H1 (cell line): ENCODE results near the gene PPP1CA. TPM values are rescaled to one million over a fixed set of nuclear protein-coding genes. Genes with fewer than 3 reads are reported as not detected.

ENCODE experiments used
- CTCF ChIA-PET: fragments of 300-600 bp; sonication (Branson Sonifier 250); formaldehyde crosslinking; loops from one replicate; lab custom pipeline; 2021; ENCODE audit not compliant: partially characterized antibody; lab: Charles Lee
- POLR2A ChIA-PET: fragments of 300-600 bp; sonication (Branson Sonifier 250); formaldehyde crosslinking; loops from one replicate; lab custom pipeline; 2021; ENCODE audit warnings: inconsistent platforms; ENCODE audit not compliant: partially characterized antibody; lab: Charles Lee
- DNase-seq, 2 experiments: peaks; one replicate each; pipeline versions ENCODE4 v3.0.0 to v3.0.0-alpha.2; 2010 to 2022; ENCODE audit warnings: low spot score in 2 of 2, low read depth in 1 of 2, mixed read lengths in 1 of 2
- FAIRE-seq: peaks from 2 replicates; lab custom pipeline; 2011; peaks lifted over from hg19 to GRCh38; lab: Jason Lieb, UNC
- H2AFZ ChIP-seq: 2 replicates; pipeline ENCODE4 v1.8.1; 2012; ENCODE audit warnings: low read length, inconsistent platforms
- H2AK5ac ChIP-seq: 2 replicates; pipeline ENCODE4 v1.6.1; 2013; ENCODE audit warnings: low read depth, low read length
- H2BK120ac ChIP-seq: replicated peaks from 2 replicates; pipeline ENCODE3; 2013; ENCODE audit warnings: low read depth, low read length, inconsistent platforms
- H2BK12ac ChIP-seq: 2 replicates; pipeline ENCODE4 v1.6.1; 2013; ENCODE audit warnings: low read depth, low read length
- H2BK15ac ChIP-seq: 2 replicates; pipeline ENCODE4 v1.6.1; 2013; ENCODE audit warnings: low read length
- H2BK20ac ChIP-seq: 2 replicates; pipeline ENCODE4 v1.6.1; 2013; ENCODE audit warnings: low read length
- H2BK5ac ChIP-seq: 2 replicates; pipeline ENCODE4 v1.6.1; 2013; ENCODE audit warnings: low read depth, low read length
- H3K14ac ChIP-seq: 2 replicates; pipeline ENCODE4 v1.6.1; 2013; ENCODE audit warnings: inconsistent platforms; ENCODE audit not compliant: insufficient read length
- H3K18ac ChIP-seq: 2 replicates; pipeline ENCODE4 v1.6.1; 2013; ENCODE audit warnings: low read length; ENCODE audit errors: extremely low read depth
- H3K23ac ChIP-seq: 2 replicates; pipeline ENCODE4 v1.6.1; 2013; ENCODE audit warnings: inconsistent platforms; ENCODE audit not compliant: insufficient read length
- H3K23me2 ChIP-seq: 2 replicates; pipeline ENCODE4 v1.6.1; 2013; ENCODE audit warnings: low read depth, low read length
- H3K27ac ChIP-seq: 2 replicates; pipeline ENCODE4 v1.6.1; 2011; ENCODE audit warnings: low read depth, low read length, inconsistent platforms
- H3K27me3 ChIP-seq, 4 experiments: replicated peaks in 1 of 4; 1 replicate in 1 of 4; 2 replicates in 3 of 4; pipeline versions ENCODE4 v1.6.1 to v1.8.1; 2011 to 2013; ENCODE audit warnings: low read length in 3 of 4, mild to moderate bottlenecking in 3 of 4, inconsistent platforms in 2 of 4, mixed read lengths in 2 of 4, moderate library complexity in 1 of 4; ENCODE audit not compliant: control insufficient read depth in 3 of 4, insufficient read depth in 3 of 4; ENCODE audit errors: extremely low read depth in 1 of 4
- H3K36me3 ChIP-seq, 4 experiments: 2 replicates each; pipeline versions ENCODE4 v1.6.1 to v1.8.1; 2011 to 2013; ENCODE audit warnings: mild to moderate bottlenecking in 4 of 4, low read length in 3 of 4, moderate library complexity in 2 of 4, control low read depth in 1 of 4, inconsistent platforms in 1 of 4; ENCODE audit not compliant: insufficient read depth in 4 of 4, control insufficient read depth in 2 of 4
- H3K4ac ChIP-seq: replicated peaks from 2 replicates; pipeline ENCODE3; 2013; ENCODE audit warnings: low read length, low read depth, mixed read lengths, inconsistent platforms; ENCODE audit not compliant: insufficient read length
- H3K4me1 ChIP-seq, 4 experiments: replicated peaks in 1 of 4; 1 replicate in 1 of 4; 2 replicates in 3 of 4; pipeline versions ENCODE4 v1.6.1 to v1.8.1; 2011 to 2013; ENCODE audit warnings: low read length in 3 of 4, inconsistent platforms in 2 of 4, mixed read lengths in 1 of 4; ENCODE audit not compliant: insufficient read depth in 4 of 4, control insufficient read depth in 3 of 4
- H3K4me2 ChIP-seq, 2 experiments: 2 replicates each; pipeline versions ENCODE4 v1.6.1 to v1.8.1; 2011 to 2013; ENCODE audit warnings: low read depth in 2 of 2, low read length in 2 of 2, control low read depth in 1 of 2, inconsistent platforms in 1 of 2, mild to moderate bottlenecking in 1 of 2; ENCODE audit not compliant: insufficient read depth in 1 of 2
- H3K4me3 ChIP-seq, 4 experiments: fragments of 200-600, 300-600 bp in 1 of 4; sonication (generic), shearing (Covaris generic), sonication (Bioruptor Twin) in 1 of 4; 2 replicates each; pipeline versions ENCODE4 v1.5.1 to v1.8.1; 2011 to 2016; ENCODE audit warnings: low read length in 4 of 4, low read depth in 3 of 4, control low read depth in 2 of 4, inconsistent platforms in 2 of 4, mild to moderate bottlenecking in 2 of 4, mixed read lengths in 1 of 4, moderate library complexity in 1 of 4; ENCODE audit not compliant: insufficient read depth in 2 of 4; ENCODE audit errors: extremely low read depth in 1 of 4
- H3K56ac ChIP-seq: replicated peaks from 2 replicates; pipeline ENCODE3; 2013; ENCODE audit warnings: low read depth, mild to moderate bottlenecking, mixed read lengths, low read length, inconsistent platforms; ENCODE audit not compliant: insufficient read length
- H3K79me1 ChIP-seq: 2 replicates; pipeline ENCODE4 v1.6.1; 2013; ENCODE audit warnings: low read depth, low read length, control low read depth
- H3K79me2 ChIP-seq, 2 experiments: 2 replicates each; pipeline versions ENCODE4 v1.6.1 to v1.8.1; 2012 to 2013; ENCODE audit warnings: low read length in 2 of 2, mild to moderate bottlenecking in 2 of 2, inconsistent platforms in 1 of 2; ENCODE audit not compliant: insufficient read depth in 2 of 2, control insufficient read depth in 1 of 2
- H3K9ac ChIP-seq, 4 experiments: replicated peaks in 1 of 4; 1 replicate in 1 of 4; 2 replicates in 3 of 4; pipeline versions ENCODE4 v1.6.1 to v1.8.1; 2011 to 2013; ENCODE audit warnings: low read depth in 3 of 4, low read length in 3 of 4, control low read depth in 2 of 4, mild to moderate bottlenecking in 2 of 4, moderate library complexity in 2 of 4, inconsistent platforms in 1 of 4; ENCODE audit errors: extremely low read depth in 1 of 4
- H3K9me3 ChIP-seq, 2 experiments: 2 replicates each; pipeline versions ENCODE4 v1.6.1 to v1.8.1; 2012 to 2013; ENCODE audit warnings: mild to moderate bottlenecking in 2 of 2, moderate library complexity in 2 of 2, control low read depth in 1 of 2, inconsistent platforms in 1 of 2, low read depth in 1 of 2, low read length in 1 of 2, mixed read lengths in 1 of 2; ENCODE audit not compliant: insufficient read depth in 2 of 2
- H4K20me1 ChIP-seq, 2 experiments: replicated peaks in 1 of 2; 2 replicates each; pipeline versions ENCODE3 to v1.8.1; 2011 to 2013; ENCODE audit warnings: inconsistent platforms in 2 of 2, low read length in 2 of 2, mild to moderate bottlenecking in 1 of 2; ENCODE audit not compliant: insufficient read depth in 2 of 2, control insufficient read depth in 1 of 2
- H4K5ac ChIP-seq: 2 replicates; pipeline ENCODE4 v1.6.1; 2013; ENCODE audit warnings: low read length, low read depth, mixed read lengths, inconsistent platforms; ENCODE audit not compliant: insufficient read length
- H4K8ac ChIP-seq: 2 replicates; pipeline ENCODE4 v1.8.0; 2013; ENCODE audit warnings: mild to moderate bottlenecking, moderate library complexity, low read length, inconsistent platforms; ENCODE audit not compliant: insufficient read depth; ENCODE audit errors: extremely low read depth
- H4K91ac ChIP-seq: replicated peaks from 2 replicates; pipeline ENCODE3; 2013; ENCODE audit warnings: low read length, mixed read lengths, inconsistent platforms; ENCODE audit not compliant: insufficient read length
- KDM4A ChIP-seq: IDR thresholded peaks from one replicate; pipeline ENCODE4 v1.7.1; 2012; ENCODE audit warnings: low read depth, mild to moderate bottlenecking, moderate library complexity, low read length, inconsistent platforms; ENCODE audit not compliant: severe bottlenecking
- PHF8 ChIP-seq: fragments of 200-600 bp; sonication (generic); conservative IDR thresholded peaks from 2 replicates; pipeline ENCODE4 v1.7.1; 2012; ENCODE audit warnings: low read depth, mild to moderate bottlenecking, inconsistent platforms, low read length, moderate library complexity
- RBBP5 ChIP-seq: IDR thresholded peaks from 2 replicates; pipeline ENCODE4 v1.7.1; 2012; ENCODE audit warnings: low read depth, mild to moderate bottlenecking, inconsistent platforms, low read length, moderate library complexity, borderline replicate concordance
- RNF2 ChIP-seq: fragments of 200-900, 300-1000 bp; sonication (generic); IDR thresholded peaks from 2 replicates; pipeline ENCODE4 v1.7.1; 2016; ENCODE audit warnings: borderline replicate concordance, low read depth, mild to moderate bottlenecking, antibody characterized with exemption, low read length; ENCODE audit not compliant: poor library complexity, severe bottlenecking; ENCODE audit errors: missing control alignments
- SP4 ChIP-seq: IDR thresholded peaks from 2 replicates; pipeline ENCODE4 v1.6.1; 2012; ENCODE audit warnings: low read length, inconsistent platforms
- SUZ12 ChIP-seq: fragments of 200-600 bp; sonication (generic); IDR thresholded peaks from 2 replicates; pipeline ENCODE4 v1.6.1; 2012; ENCODE audit warnings: mild to moderate bottlenecking, inconsistent platforms, low read length, moderate library complexity, mixed read lengths
- TAF7 ChIP-seq: optimal IDR thresholded peaks from 2 replicates; pipeline ENCODE3; 2011; ENCODE audit warnings: low read depth, mild to moderate bottlenecking, inconsistent platforms, low read length, moderate library complexity, borderline replicate concordance
- ZNF274 ChIP-seq: IDR thresholded peaks from 2 replicates; pipeline ENCODE4 v1.7.0; 2012; ENCODE audit warnings: low read length, borderline replicate concordance; ENCODE audit errors: extremely low read depth
- WGBS, 2 experiments: shearing (Covaris generic) in 1 of 2; methylation state at CpG; one replicate each; pipeline versions ENCODE4 v1.1.6 to v1.1.7; 2013 to 2015; ENCODE audit warnings: low lambda C conversion rate in 2 of 2, mixed read lengths in 2 of 2, inconsistent platforms in 1 of 2, low coverage in 1 of 2, missing lambda C conversion rate in 1 of 2; ENCODE audit not compliant: insufficient replicate concordance in 2 of 2, insufficient coverage in 1 of 2, insufficient read length in 1 of 2; ENCODE audit errors: extremely low coverage in 1 of 2, missing lambda C conversion rate in 1 of 2; 5-methylcytosine and 5-hydroxymethylcytosine counted together
- polyA plus RNA-seq, 7 experiments: library from polyadenylated mRNA; depleted of rRNA in 3 of 7; stranded (reverse) in 5 of 7; unstranded in 2 of 7; fragments of >200 nt in 5 of 7; fragments of 200-250 nt in 2 of 7; gene quantifications; 1 replicate in 5 of 7; 2 replicates in 1 of 7; 4 replicates in 1 of 7; pipeline versions ENCODE4 v1.2.1 to v1.2.3, GENCODE V29; 2011 to 2013; ENCODE audit warnings: missing spikeins in 2 of 7, mixed read lengths in 2 of 7
- total RNA-seq: library from RNA; stranded (reverse); fragmentation: NEBNext Ultra II Directional; extraction: Animal tissue kit (Norgen Biotek cat#: 25700); gene quantifications from 2 replicates; pipeline ENCODE4 v1.2.1, GENCODE V29; 2021
- TF ChIP-seq, protein P1 (sequence below): IDR thresholded peaks from 2 replicates; pipeline ENCODE4 v1.6.1; 2012; ENCODE audit warnings: inconsistent platforms

The PPP1CA gene
- total and polyA plus RNA-seq, 2 of the 8 experiments (the other 6 are each of a cell fraction or from before 2014, with no cell fraction given): 198 to 359 TPM

DNA sequence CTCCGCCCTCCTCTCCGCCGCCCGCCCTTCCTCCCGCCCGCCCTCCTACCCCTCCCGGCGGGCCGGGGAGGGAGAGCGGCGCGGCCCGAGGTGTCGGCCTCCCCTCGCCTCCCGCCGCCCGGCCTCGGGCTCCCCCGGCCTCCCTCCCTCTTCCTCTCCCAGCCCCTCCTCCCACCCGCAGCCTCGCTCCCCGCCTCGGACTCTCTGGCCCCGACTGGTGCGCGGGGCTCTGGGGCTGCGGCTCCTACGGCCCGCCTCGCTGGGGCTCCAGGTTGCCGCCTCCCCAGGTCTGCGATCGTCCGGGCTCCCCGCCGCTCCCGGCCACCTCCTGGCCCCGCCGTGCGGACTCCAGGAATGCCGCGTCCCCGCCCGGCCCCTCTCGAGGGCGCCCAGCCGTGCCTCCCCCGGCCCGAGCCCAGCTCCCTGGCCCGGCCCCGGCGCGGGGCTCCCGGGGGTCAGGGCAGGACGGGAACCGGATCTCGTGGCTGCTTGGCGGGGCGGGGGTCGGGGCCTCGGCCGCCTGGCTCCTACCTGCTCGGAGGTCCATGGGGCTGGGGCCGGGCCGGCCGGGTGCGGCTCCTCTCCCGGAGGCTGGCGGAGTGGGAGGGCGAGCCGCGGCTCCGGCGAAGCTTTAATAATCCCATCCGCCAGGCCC lies 28.5 kb downstream of the PPP1CA start, which contains the start of gene CLCF1:
Gene CLCF1, minus strand, starts transcription at position 606 of the 655 bp plus-strand sequence. Its CDS starts 59 bp downstream, at position 547.
- Histone ChIP-seq H2BK120ac (no peak within 1 kb of the TSS), H4K8ac (no peak within 1 kb of the TSS; the same call in 1 of the 2 replicates), H2AK5ac (no peak within 1 kb of the TSS), H3K4me1 (peaks cover 0 to 41% (median 37%) of the 10 kb centered on the region in 4 experiments; a peak in 6 of 7 replicates), H4K91ac (no peak within 1 kb of the TSS), H2BK5ac (peak within 1 kb of the TSS; percentile 71; the same call in 1 of the 2 replicates), H2AFZ (no peak within 1 kb of the TSS), H3K4me2 (peak within 1 kb of the TSS; percentile 87 to 96), H2BK12ac (peak within 1 kb of the TSS; percentile 50; the same call in 1 of the 2 replicates), H2BK15ac (0 out of 2 replicates have a peak within 1 kb of the TSS, but pooled peaks have one; percentile 61), H3K36me3 (no peaks in the 10 kb centered on the region), H3K4me3 (peak within 1 kb of the TSS; percentile 46 to 77 (median 54)), H3K23me2 (peaks cover 25% of the 10 kb centered on the region; the same call in 1 of the 2 replicates), H3K9ac (peak within 1 kb of the TSS in 1 of 4 experiments; percentile 53; a peak in 1 of 7 replicates), H3K27me3 (peaks cover 7 to 71% (median 58%) of the 10 kb centered on the region in 4 experiments), H4K5ac (no peak within 1 kb of the TSS), H3K9me3 (no peaks in the 10 kb centered on the region), H4K20me1 (peaks cover 0 to 5% of the 10 kb centered on the region in 2 experiments), H3K23ac (no peak within 1 kb of the TSS), H3K56ac (no peak within 1 kb of the TSS), H3K14ac (no peak within 1 kb of the TSS), H3K4ac (peak within 1 kb of the TSS; percentile 4), H3K18ac (peak within 1 kb of the TSS; percentile 87), H2BK20ac (no peak within 1 kb of the TSS), H3K79me1 (no peaks in the 10 kb centered on the region), H3K79me2 (no peaks in the 10 kb centered on the region), H3K27ac (no peak within 1 kb of the TSS)
- WGBS, 2 experiments: 2% methylated on average over 26 of the region's 76 CpGs; no CpG with 5 or more reads in 1 of the 2 experiments
- CTCF ChIA-PET: interaction anchor here (1.4 to 34.8 kb wide), 6 partner anchors 9 to 111 kb away, joined by 4 to 1305 read pairs (median 61); partner anchors contain the start of genes POLD4 and RAD9A
- POLR2A ChIA-PET: interaction anchor here (1.1 to 1.8 kb wide), 5 partner anchors 8 to 18 kb away, joined by 3 to 5 read pairs (median 4); no protein-coding TSS in a partner anchor
- FAIRE-seq: no peak
- peak in 1 of 2 experiments; percentile 75 for DNase-seq
- TF ChIP-seq SP4: no peak
- no peak for TF ChIP-seq ZNF274
- no peak; the same call in 1 of the 2 replicates for TF ChIP-seq SUZ12
- peak; percentile 63 for TF ChIP-seq RNF2
- TF ChIP-seq TAF7: peak; percentile 4
- TF ChIP-seq RBBP5: peak; percentile 59; the same call in 1 of the 2 replicates
- TF ChIP-seq PHF8: peak; percentile 28; the same call in 1 of the 2 replicates
- TF ChIP-seq KDM4A: peak; percentile 16
- TF ChIP-seq, protein P1, sequence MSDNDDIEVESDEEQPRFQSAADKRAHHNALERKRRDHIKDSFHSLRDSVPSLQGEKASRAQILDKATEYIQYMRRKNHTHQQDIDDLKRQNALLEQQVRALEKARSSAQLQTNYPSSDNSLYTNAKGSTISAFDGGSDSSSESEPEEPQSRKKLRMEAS: 0 out of 2 replicates have a peak, but pooled peaks have one; percentile 17
